Right lobe of liver (tissue), 6 donors: ENCODE measurements around the gene ADAMTS16. TPM values are rescaled to one million over a fixed set of nuclear protein-coding genes. Genes with fewer than 3 reads are reported as not detected.

Source experiments
- ATAC-seq, 4 donors: fragments of 200-7000 bp; cut with Tn5 transposase; one replicate each; pipeline ENCODE4 v1.9.1; 2020; ENCODE audit warnings: mild to moderate bottlenecking in 4 of 4, moderate library complexity in 4 of 4
- DNase-seq, 3 donors: peaks; one replicate each; pipeline ENCODE4 v3.0.0-alpha.2; 2020
- H3K27ac ChIP-seq, 3 donors: fragments of 200-600 bp; one replicate each; pipeline ENCODE4 v1.8.0; 2022
- H3K27me3 ChIP-seq, 2 donors: fragments of 200-600 bp; one replicate each; pipeline ENCODE4 v1.8.0; 2022
- H3K36me3 ChIP-seq, 4 donors: fragments of 200-600 bp; sonication (generic) in 1 of 4; one replicate each; pipeline versions ENCODE4 v1.5.1 to v1.8.0; 2017 to 2022; ENCODE audit warnings: control low read depth in 1 of 4
- H3K4me1 ChIP-seq, 4 donors: fragments of 200-600 bp; sonication (generic) in 1 of 4; one replicate each; pipeline versions ENCODE4 v1.5.1 to v1.8.0; 2017 to 2022; ENCODE audit warnings: control low read depth in 1 of 4
- H3K4me3 ChIP-seq, 3 donors: fragments of 200-600 bp; one replicate each; pipeline ENCODE4 v1.8.0; 2022
- H3K9me3 ChIP-seq, 4 donors: fragments of 200-600 bp; sonication (generic) in 1 of 4; one replicate each; pipeline versions ENCODE4 v1.5.1 to v1.8.0; 2017 to 2022; ENCODE audit warnings: control low read depth in 1 of 4
- CTCF ChIP-seq, 4 donors: fragments of 200-600 bp in 3 of 4; fragments of 450-650 bp in 1 of 4; IDR thresholded peaks; one replicate each; pipeline versions ENCODE4 v1.5.1 to v1.8.0; 2016 to 2022; ENCODE audit warnings: antibody characterized with exemption in 4 of 4, mild to moderate bottlenecking in 2 of 4
- POLR2A ChIP-seq: fragments of 450-650 bp; IDR thresholded peaks from one replicate; pipeline ENCODE4 v1.6.1; 2017; ENCODE audit warnings: antibody characterized with exemption, mild to moderate bottlenecking
- WGBS: methylation state at CpG from one replicate; pipeline ENCODE4 v1.1.6; 2018; ENCODE audit warnings: low coverage, low lambda C conversion rate; ENCODE audit not compliant: insufficient coverage; ENCODE audit errors: missing lambda C conversion rate; 5-methylcytosine and 5-hydroxymethylcytosine counted together
- intact Hi-C, 2 donors: fragments of 100-400 bp; cut with DNase I; formaldehyde crosslinking; loops; one replicate each; pipeline versions ENCODE4 v1.11.2 to v1.14.1; 2022
- small RNA-seq, 2 experiments: library from RNA; depleted of rRNA; stranded (forward); fragments of <200 nt; gene quantifications; one replicate each; pipeline ENCODE3, GENCODE V24; 2016
- total RNA-seq, 6 experiments: library from RNA; depleted of rRNA in 2 of 6; stranded (reverse); fragments of >200 nt in 2 of 6; fragmentation: NEBNext Ultra II Directional in 3 of 6; extraction: Animal tissue kit (Norgen Biotek cat#: 25700) in 3 of 6; gene quantifications; one replicate each; pipeline versions ENCODE4 v1.1.0 to v1.2.4, GENCODE V29; 2016 to 2023
- donor health status: DM: no; HTN: yes; CAD: no.
- donor health status: DM: no; HTN: no; CAD: no.
- donor health status: DM: no; HTN: no; CAD: no.
- donor health status: DM: no; HTN: yes; CAD: no.
- donor health status: DM: no; HTN: yes; CAD: no.

ADAMTS16 gene
- total RNA-seq, 6 experiments from 2014 or later: not detected

GRCh38 chr5:5369051-5369605 is 229.0 kb downstream of the ADAMTS16 start:
- intact Hi-C loops: no loop called here
- H3K4me3 ChIP-seq: no peak overlapping the region
- H3K36me3 ChIP-seq: no peaks in the 10 kb centered on the region
- DNase-seq (no peak), ATAC-seq (no peak)
- no peak for TF ChIP-seq POLR2A
- no peak for TF ChIP-seq CTCF (IDR thresholded peaks at IDR 0.05)
- no peaks in the 10 kb centered on the region for H3K9me3 ChIP-seq
- no peak overlapping the region for H3K27ac ChIP-seq
- WGBS: 80% methylated on average over 3 of the region's 4 CpGs
- no peaks in the 10 kb centered on the region for H3K27me3 ChIP-seq
- H3K4me1 ChIP-seq: peaks cover 0 to 17% (median 3%) of the 10 kb centered on the region in 4 donors

Small RNAs within 50 kb of the gene (small RNA-seq; reads per million reads assigned to genes)
- gene RN7SKP73: 0 reads per million in 2 experiments
